Activated T-helper 1 cell treated with Interleukin-2 at 50 U/mL for 16 hours (primary cell): ENCODE measurements around the gene SLC35E1.
"Not testable (repeated sequence)": the region's sequence is repeated elsewhere in the genome, so short reads cannot be mapped to it uniquely, and the experiment has no call there.

Experiments
- DNase-seq: peaks from one replicate; pipeline ENCODE4 v3.0.0-alpha.2; 2020; ENCODE audit warnings: low read depth

The SLC35E1 gene

GRCh38 chr19:16543734-16544133, 28.5 kb downstream of the SLC35E1 start:
- DNase-seq, result not testable (repeated sequence)

- DNase-seq, result no peak
These were observed 29.2 kb downstream of the SLC35E1 start for GRCh38 chr19:16542910-16543472.

DNA sequence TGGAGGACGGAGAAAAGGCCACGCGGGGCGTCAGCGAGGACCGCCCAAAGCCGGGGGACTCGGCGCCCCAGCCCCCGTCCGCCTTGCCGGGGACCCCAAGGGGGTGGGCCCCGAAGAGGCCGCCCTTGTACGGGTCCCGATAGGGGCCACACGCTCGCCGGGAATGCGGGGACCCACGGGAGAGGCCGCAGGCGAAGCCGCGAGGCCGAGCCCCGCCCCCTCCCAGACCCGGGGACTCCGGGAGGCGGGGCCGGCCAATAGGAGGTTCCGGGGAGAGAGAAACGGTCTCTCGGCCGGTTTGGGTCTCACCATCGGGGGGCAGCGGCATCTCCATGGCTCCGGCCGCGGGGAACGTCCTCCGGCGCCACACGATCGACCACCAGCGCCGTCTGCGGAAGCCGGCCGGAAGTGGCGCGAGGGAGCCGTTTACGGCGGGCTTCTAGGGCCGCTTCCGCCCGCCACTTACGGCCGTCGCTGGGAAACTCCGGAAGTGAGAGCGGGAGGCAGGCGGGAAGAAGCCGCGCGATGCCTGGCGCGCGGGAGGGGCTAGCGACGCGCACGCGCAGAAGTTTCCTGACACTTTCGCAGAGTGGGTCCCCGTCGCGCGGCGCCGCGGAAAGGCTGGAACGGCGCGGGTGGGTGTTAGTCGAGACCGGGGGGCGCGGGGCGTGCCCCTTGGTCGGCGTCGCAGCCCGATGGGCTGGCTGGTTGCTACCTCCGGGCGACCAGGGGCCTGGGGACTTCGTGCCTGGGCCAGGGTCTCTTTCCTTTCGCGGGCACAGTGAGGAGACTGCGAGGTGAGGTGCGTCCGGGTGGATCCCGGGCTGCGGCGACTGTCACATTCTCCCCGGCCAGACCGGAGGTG, 29.9 kb downstream of the SLC35E1 start, which contains the start of gene CHERP:
Gene CHERP (minus strand): TSS at position 393 of the 865 bp plus-strand sequence. CDS start 59 bp downstream, at position 334.
- peak; percentile 94 for DNase-seq

- no peak for DNase-seq
These were observed 30.6 kb downstream of the SLC35E1 start for GRCh38 chr19:16541526-16542044.

DNA sequence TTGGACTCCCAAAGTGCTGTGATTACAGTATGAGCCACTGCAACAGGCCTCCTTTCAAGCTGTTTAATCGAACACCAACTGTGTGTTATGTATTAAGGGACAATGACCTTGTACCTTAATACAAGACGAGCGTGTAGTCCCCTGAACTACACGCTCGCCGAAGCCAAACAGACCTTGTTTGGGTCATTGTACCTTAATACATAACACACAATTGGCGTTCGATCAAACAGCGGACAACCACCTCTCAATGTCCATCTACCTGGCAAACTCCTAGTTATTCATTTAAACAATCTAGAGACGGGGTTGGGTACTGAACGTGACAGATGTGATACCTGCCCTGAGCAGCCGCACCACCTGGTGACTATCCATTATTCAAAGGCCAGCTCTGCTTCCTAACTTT, 31.3 kb downstream of the SLC35E1 start:
- DNase-seq, result no peak

DNA sequence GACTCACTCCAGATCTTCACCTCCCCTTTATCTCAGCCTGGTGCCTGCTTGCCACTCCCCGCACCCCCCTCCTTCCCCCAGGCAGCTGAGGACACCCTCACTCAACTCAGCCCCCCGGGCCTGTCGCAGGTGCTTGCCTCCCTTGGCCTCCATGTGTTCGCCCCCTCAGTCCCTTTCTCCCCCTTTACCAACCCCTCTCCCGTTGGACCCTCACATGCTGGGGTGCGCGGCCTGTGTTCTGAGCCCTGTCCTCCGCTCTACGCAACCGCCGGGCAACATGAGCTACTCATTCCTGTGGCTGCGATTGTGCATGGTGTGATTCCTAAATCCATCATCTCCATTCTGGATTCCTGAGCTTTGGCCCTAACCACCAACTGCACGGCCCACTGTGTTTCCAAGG, 35.1 kb downstream of the SLC35E1 start:
- no peak for DNase-seq

DNA sequence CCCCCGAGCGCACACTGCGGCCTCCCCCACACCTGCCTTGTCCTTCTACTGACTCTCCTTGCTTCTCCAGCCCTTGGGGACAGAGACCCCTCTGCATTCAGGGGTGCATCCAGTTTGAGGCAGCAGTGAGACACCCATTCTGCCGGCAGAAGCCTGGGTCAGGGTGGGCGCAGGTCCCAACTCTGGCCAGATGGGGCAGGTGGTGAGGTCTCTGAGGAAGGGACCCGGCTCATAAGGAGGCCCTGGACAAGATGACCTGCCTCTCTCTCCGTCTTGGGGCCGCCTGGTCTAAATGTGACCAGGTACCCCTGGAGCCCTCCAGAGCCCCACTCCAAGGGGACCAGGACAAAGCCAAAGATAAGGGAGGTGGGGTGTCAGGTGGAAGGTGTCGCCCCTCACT, 36.1 kb downstream of the SLC35E1 start:
- no peak for DNase-seq

- DNase-seq, result no peak
These were observed 36.8 kb downstream of the SLC35E1 start for GRCh38 chr19:16535381-16535780.

- DNase-seq, result no peak
These were observed 39.6 kb downstream of the SLC35E1 start for GRCh38 chr19:16532440-16533234.

- DNase-seq, result no peak
These were observed 40.9 kb downstream of the SLC35E1 start for GRCh38 chr19:16531380-16531669.

DNA sequence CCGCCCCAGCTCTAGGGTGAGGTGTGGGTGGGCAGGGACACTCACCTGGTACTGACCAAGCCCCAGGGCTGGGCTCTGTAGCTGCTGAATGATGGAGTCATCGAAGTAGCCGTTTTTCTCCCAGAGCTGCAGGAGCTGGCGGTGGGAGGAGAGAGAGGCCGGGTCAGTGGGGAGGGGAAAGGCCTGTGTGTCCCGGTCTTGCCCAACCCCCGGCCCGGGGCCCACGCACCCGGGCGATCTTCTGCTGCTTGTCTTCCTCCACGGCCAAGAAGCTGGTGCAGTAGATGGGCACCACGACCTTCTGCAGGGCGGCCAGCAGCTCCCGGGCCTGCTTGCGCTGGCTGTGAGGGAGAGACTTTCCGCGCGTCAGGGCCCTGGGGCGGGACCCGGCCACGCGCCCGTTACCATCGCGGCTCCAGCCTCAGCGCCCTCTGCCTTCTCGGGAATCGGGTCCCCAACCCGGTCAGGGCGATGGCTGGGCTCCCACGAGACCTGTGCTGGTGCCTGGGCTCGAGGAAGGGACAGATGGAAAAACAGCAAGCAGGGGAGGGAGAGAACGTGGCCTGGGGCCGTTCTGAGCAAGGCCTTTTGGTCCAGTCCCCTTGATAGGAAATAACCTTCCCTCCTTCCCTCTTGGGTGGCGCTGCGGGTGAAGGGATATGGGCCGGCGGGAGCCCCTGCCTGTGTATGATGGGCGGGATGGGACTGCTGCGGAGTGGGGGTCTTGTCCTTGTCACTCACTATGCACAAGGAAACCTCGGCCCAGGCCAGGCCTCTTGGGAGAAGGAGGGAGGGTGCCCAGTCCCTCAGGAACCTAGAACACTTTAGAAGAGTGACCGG, 41.5 kb downstream of the SLC35E1 start:
- DNase-seq, result no peak

DNA sequence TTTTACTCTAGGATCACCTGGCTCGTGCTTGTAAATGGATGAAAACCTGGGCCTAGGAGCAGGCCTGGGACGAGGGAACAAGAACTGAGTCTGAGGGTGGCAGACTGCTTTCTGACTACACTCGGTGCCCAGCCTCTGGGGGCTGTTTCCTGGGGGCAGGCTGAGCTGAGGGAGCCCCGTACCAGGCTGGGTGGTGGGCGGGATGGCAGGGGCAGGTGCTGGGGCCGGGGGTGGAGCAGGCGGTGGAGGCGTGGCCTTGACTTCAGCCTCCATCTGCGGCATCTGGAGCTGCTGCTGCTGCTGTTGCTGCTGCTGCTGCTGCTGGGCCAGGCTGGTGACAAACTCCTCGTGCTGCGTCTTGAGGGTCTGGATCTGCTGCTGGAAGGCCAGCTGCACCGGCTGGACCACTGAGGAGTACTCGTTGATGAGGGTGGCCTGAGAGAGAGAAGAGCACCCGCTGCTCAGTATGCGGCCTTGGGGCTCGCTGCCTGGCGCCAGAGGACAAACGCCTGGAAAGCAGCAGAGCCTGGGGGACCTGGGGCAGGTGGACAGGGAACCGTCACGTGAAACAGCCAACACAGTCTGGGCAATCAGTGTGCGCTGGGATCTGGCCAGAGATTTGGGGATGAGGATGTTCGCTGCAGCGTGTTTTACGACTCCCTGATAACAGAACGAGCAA, 42.6 kb downstream of the SLC35E1 start:
- DNase-seq, result no peak

GRCh38 chr19:16527971-16528521, 44.2 kb downstream of the SLC35E1 start:
- no peak for DNase-seq

DNA sequence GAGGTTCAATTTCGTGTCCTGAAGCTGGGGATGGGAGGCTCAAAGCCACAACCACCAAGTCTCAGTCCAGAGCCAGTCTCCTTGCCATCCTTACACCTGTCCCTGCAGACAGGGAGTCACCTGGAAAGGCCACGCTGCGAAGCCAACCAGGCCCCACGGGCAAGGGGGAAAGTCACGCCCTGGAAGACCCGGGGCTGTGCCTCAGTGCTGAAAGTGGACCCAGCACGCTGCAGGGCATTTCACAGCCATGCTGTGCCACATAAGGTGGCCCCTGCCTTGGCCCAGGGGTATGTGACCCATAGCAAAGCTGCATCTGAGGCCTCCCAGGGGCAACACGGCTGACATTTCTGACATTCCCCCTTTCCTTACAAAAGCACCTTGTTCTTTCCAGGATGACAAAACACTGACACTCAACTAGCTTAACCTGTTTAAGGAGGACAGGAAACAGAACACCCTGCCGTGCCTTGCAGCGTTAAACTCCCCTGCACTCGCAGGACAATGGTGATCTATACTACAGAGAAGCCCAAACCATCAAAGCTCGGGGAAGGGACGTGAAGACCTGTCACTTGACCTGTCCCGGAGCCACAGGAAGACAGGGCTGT, 44.8 kb downstream of the SLC35E1 start:
- no peak for DNase-seq

- DNase-seq, result no peak
These were observed 46.3 kb downstream of the SLC35E1 start for GRCh38 chr19:16525751-16526481.

DNA sequence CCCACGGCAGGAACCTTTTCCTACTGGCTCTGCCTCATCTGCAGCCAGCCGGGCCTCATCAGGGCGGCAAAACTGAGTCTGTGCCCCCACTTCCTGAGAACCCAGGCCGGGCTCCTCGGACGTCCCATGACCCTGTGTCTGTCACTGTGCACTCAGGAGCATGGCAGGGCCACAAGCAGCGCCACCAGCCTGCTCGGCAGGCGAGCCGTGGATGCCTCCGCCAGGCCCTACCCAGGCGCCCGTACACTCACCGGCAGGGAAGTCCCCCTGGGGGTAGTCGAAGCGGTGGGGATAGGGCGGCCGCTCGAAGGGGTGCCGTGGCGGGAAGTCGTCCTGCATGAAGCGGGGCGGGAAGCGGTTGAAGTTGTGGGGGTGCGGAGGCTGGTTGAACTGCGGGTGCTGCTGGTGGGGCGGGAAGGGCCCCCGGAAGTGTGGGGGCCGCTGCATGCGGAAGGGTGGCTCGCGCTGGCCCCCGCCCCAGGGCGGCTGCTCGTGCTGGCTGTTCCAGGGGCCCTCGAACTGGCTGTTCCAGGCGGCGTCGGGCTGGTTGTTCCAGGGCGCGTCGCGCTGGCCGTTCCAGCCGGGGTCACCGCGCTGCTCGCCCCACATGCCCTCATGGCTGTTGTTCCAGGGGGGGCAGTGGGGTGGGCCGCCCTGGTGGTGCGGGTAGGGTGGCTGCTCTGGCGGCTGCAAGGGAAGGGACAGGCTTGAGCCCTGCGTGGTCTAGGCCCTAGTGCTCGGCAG, 47.1 kb downstream of the SLC35E1 start:
- DNase-seq, result no peak

DNA sequence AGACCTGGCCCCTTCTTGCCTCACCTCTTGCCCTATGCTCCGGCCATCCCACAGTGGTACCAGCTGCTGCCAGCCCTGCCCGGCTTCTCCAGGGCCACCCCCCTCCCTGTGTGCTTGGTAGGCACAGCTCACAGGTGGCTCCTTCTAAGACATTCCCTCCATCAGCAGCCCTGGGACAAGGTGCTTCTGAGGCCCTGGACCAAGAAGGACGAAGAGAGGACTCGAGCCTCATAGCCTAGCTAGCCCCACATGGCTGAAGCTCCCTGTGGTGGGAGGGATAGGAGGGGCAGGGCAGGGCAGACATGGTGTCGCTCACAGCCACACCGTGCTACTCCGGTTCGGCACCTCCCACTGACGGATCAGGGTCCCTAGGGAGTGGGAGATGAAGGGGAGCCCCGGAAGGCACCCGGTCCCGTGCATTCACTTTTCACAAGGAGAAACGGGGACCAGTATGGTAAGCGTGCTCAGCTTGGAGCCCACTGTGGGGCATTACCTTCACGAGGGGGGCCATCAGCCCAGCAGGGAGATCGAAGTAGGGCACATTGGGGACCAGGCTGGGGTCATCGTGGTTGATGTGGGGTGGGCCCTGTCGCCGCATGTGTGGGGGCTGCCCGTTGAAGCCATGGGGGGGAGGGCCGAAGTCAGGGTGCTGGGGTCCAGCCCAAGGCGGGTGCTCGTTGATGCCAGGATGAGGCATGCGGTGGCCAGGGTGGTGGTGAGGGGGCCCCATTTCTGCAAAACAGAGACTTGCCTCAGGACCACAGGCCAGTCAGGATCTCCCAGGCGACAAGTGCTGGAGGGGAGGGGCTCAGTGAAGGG, 49.4 kb downstream of the SLC35E1 start:
- DNase-seq, result no peak

GRCh38 chr19:16521715-16522289, 50.4 kb downstream of the SLC35E1 start:
- DNase-seq, result no peak
